DOHH2 (cell line): ENCODE measurements around the gene SHQ1.

Experiments
- H3F3A ChIP-seq: fragments of 200-600 bp; sonication (generic), shearing (Covaris generic); 2 replicates; pipeline ENCODE4 v1.6.0; 2016; ENCODE audit warnings: antibody characterized with exemption, mild to moderate bottlenecking; ENCODE audit not compliant: control insufficient read depth, insufficient read depth
- H3K27ac ChIP-seq: fragments of 200-600 bp; sonication (generic); 2 replicates; pipeline ENCODE4 v1.5.1; 2014; ENCODE audit warnings: low read depth, mild to moderate bottlenecking, low read length, moderate library complexity
- H3K27me3 ChIP-seq: fragments of 200-600 bp; sonication (generic); 2 replicates; pipeline ENCODE4 v1.6.1; 2014; ENCODE audit warnings: mild to moderate bottlenecking, low read length, mixed read lengths; ENCODE audit not compliant: control insufficient read depth
- H3K36me3 ChIP-seq: fragments of 200-600 bp; sonication (generic); 2 replicates; pipeline ENCODE4 v1.6.1; 2014; ENCODE audit warnings: mild to moderate bottlenecking, low read length, moderate library complexity, mixed read lengths; ENCODE audit not compliant: control insufficient read depth
- H3K4me1 ChIP-seq: fragments of 200-600 bp; sonication (generic); 2 replicates; pipeline ENCODE4 v1.6.1; 2014; ENCODE audit warnings: mild to moderate bottlenecking, low read length, mixed read lengths; ENCODE audit not compliant: control insufficient read depth
- H3K4me2 ChIP-seq: fragments of 200-600 bp; sonication (generic); 2 replicates; pipeline ENCODE4 v1.6.0; 2014; ENCODE audit warnings: mild to moderate bottlenecking, low read length, moderate library complexity
- H3K4me3 ChIP-seq: fragments of 200-600 bp; sonication (generic); 2 replicates; pipeline ENCODE4 v1.5.1; 2014; ENCODE audit warnings: mild to moderate bottlenecking, low read length, mixed read lengths
- H3K79me2 ChIP-seq: fragments of 200-600 bp; sonication (generic); 2 replicates; pipeline ENCODE4 v1.6.1; 2014; ENCODE audit warnings: mild to moderate bottlenecking, low read length, mixed read lengths; ENCODE audit not compliant: control insufficient read depth
- H3K9me2 ChIP-seq: fragments of 200-600 bp; sonication (generic); replicated peaks from 2 replicates; pipeline ENCODE4 v1.6.1; 2014; ENCODE audit warnings: mild to moderate bottlenecking, low read length, mixed read lengths; ENCODE audit not compliant: control insufficient read depth
- H3K9me3 ChIP-seq: fragments of 200-600 bp; sonication (generic); 2 replicates; pipeline ENCODE4 v1.6.1; 2014; ENCODE audit warnings: antibody characterized with exemption, low read length, mixed read lengths; ENCODE audit not compliant: control insufficient read depth, insufficient read depth
- H4K20me1 ChIP-seq: fragments of 200-600 bp; sonication (generic); 2 replicates; pipeline ENCODE4 v1.6.0; 2014; ENCODE audit warnings: low read depth, mild to moderate bottlenecking, antibody characterized with exemption, low read length, moderate library complexity; ENCODE audit not compliant: control insufficient read depth, insufficient read depth
- CTCF ChIP-seq: fragments of 200-600 bp; sonication (generic); IDR thresholded peaks from one replicate; pipeline ENCODE4 v1.5.1; 2014; ENCODE audit warnings: antibody characterized with exemption, mild to moderate bottlenecking, low read depth, low read length; ENCODE audit not compliant: poor library complexity, severe bottlenecking
- EZH2phosphoT487 ChIP-seq: fragments of 200-600 bp; sonication (generic); IDR thresholded peaks from 2 replicates; pipeline ENCODE4 v1.6.1; 2017; ENCODE audit warnings: borderline replicate concordance, mild to moderate bottlenecking, antibody characterized with exemption, low read length, moderate library complexity, mixed read lengths

SHQ1 gene

DNA sequence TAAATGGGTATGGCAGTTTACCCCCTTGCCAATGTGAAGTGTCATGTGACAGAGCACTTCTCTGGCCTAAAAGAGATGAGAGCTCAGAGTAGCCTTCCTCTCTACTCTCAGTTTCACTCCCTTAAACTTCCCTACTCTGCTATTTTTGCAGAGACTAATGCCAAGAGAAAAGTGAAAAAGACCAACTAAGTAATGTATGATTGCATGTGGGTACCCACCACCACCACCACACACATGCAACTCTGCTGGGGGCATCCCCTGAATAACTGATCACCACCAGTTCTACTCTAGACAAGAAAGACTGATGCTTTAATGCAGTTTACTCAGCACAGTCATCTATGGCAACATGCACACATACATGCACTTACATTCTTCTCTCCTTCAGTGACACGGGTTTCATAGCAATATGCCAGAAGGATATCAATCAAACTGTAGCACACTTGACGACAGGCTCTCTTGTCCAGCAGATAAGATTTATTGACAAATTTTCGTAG, 31.3 kb downstream of the SHQ1 start:
- Histone ChIP-seq H3F3A (no peaks in the 10 kb centered on the region), H3K4me1 (peaks cover 39% of the 10 kb centered on the region), H3K4me3 (no peak overlapping the region), H3K9me3 (no peaks in the 10 kb centered on the region), H3K36me3 (peaks cover 54% of the 10 kb centered on the region), H4K20me1 (peaks cover under 1% of the 10 kb centered on the region; the same call in 1 of the 2 replicates), H3K4me2 (no peak overlapping the region), H3K9me2 (no peaks in the 10 kb centered on the region), H3K27ac (no peak overlapping the region), H3K27me3 (no peaks in the 10 kb centered on the region), H3K79me2 (peaks cover 3% of the 10 kb centered on the region; the same call in 1 of the 2 replicates)
- TF ChIP-seq EZH2phosphoT487 = no peak
- no peak for TF ChIP-seq CTCF

- no peak overlapping the region for H3K27ac ChIP-seq
- no peaks in the 10 kb centered on the region for H3F3A ChIP-seq
- H3K4me2 ChIP-seq = no peak overlapping the region
- H3K27me3 ChIP-seq = no peaks in the 10 kb centered on the region
- TF ChIP-seq CTCF = no peak
- TF ChIP-seq EZH2phosphoT487 = no peak
- no peaks in the 10 kb centered on the region for H3K9me2 ChIP-seq
- H3K9me3 ChIP-seq = no peaks in the 10 kb centered on the region
- H4K20me1 ChIP-seq = no peaks in the 10 kb centered on the region
- no peaks in the 10 kb centered on the region for H3K79me2 ChIP-seq
- H3K36me3 ChIP-seq = peaks cover 38% of the 10 kb centered on the region
- H3K4me1 ChIP-seq = peaks cover 18% of the 10 kb centered on the region
- H3K4me3 ChIP-seq = no peak overlapping the region
These were observed 33.9 kb downstream of the SHQ1 start for GRCh38 chr3:72814308-72814707.

DNA sequence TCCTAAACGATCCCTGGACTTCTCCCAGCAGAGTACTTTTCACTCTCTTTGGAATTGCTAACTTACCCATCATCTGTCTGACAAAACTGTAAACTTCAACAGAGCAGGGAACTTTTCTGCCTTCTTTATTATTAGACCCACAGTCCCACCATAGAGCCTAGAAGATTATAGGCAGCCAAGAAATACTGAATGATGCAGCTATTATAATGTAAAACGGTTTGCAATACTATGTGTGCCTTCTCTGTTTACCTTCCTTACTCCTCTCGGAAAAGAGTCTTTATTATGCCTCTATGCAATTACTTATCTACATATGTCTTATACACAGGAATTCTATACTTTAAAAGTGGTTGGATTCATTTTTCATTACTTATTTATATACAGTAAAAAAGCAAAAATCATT, 36.0 kb downstream of the SHQ1 start:
- no peaks in the 10 kb centered on the region for H3K79me2 ChIP-seq
- no peaks in the 10 kb centered on the region for H4K20me1 ChIP-seq
- H3K4me3 ChIP-seq = no peak overlapping the region
- H3K9me3 ChIP-seq = no peaks in the 10 kb centered on the region
- H3K36me3 ChIP-seq = peaks cover 36% of the 10 kb centered on the region
- no peak overlapping the region for H3K4me2 ChIP-seq
- no peaks in the 10 kb centered on the region for H3K27me3 ChIP-seq
- no peak overlapping the region for H3K27ac ChIP-seq
- no peaks in the 10 kb centered on the region for H3F3A ChIP-seq
- TF ChIP-seq EZH2phosphoT487 (no peak), CTCF (no peak)
- peaks cover 18% of the 10 kb centered on the region for H3K4me1 ChIP-seq
- H3K9me2 ChIP-seq = no peaks in the 10 kb centered on the region
